ENCODE data around the gene SDK2.

GRCh38 chr17:73371836-73372235 is 272.4 kb downstream of the SDK2 start:
- no peak for TF ChIP-seq L3MBTL2 (conservative IDR thresholded peaks at IDR 0.05)
- TF ChIP-seq SUZ12 (IDR thresholded peaks at IDR 0.05), result no peak
- TF ChIP-seq LEF1 (IDR thresholded peaks at IDR 0.05; ENCODE audit: borderline replicate concordance), result no peak
- no peak for TF ChIP-seq ELF4 (IDR thresholded peaks at IDR 0.05)
- TF ChIP-seq ARNT (IDR thresholded peaks at IDR 0.05), result no peak
- no peak for TF ChIP-seq BHLHE40 (IDR thresholded peaks at IDR 0.05; ENCODE audit: borderline replicate concordance)
- TF ChIP-seq SP1 (IDR thresholded peaks at IDR 0.05), result no peak
- no peak for TF ChIP-seq NFRKB (IDR thresholded peaks at IDR 0.05)
- TF ChIP-seq TARDBP (IDR thresholded peaks at IDR 0.05), result no peak
- TF ChIP-seq HDGF (IDR thresholded peaks at IDR 0.05; ENCODE audit: borderline replicate concordance), result no peak
- no peak for TF ChIP-seq FOXA1 (IDR thresholded peaks at IDR 0.05)
- TF ChIP-seq, protein P1, sequence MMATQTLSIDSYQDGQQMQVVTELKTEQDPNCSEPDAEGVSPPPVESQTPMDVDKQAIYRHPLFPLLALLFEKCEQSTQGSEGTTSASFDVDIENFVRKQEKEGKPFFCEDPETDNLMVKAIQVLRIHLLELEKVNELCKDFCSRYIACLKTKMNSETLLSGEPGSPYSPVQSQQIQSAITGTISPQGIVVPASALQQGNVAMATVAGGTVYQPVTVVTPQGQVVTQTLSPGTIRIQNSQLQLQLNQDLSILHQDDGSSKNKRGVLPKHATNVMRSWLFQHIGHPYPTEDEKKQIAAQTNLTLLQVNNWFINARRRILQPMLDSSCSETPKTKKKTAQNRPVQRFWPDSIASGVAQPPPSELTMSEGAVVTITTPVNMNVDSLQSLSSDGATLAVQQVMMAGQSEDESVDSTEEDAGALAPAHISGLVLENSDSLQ (IDR thresholded peaks at IDR 0.05), result no peak
- no peak for TF ChIP-seq FOXM1 (IDR thresholded peaks at IDR 0.05; ENCODE audit: borderline replicate concordance)
- TF ChIP-seq FOXK2 (IDR thresholded peaks at IDR 0.05), result no peak
